Measurements from ENCODE around the gene ELP1.

DNA sequence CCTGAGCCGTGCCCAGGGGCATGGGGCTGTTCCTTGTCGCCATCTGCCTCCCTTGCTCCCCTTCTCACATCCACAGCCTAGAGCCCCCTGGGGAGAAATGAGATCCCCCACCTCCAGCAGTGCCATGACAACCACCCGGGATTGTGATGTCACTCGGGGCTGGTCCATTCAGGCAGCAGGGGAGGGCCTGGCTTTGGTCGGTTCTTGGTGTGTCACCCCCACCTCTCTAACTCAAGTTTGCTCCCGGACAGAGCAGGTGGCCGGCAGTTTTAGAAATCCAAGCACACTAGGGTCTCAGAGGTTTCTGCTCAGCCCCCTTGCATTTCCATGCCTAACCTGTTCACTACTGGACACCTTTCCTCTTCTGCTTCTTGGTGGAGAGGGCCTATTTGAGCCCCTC lies 78.0 kb downstream of the ELP1 start, which contains the start of gene ACTL7B:
- TF ChIP-seq CTCF (IDR thresholded peaks at IDR 0.05; ENCODE audit: poor library complexity) (no peak), EZH2phosphoT487 (IDR thresholded peaks at IDR 0.05; ENCODE audit: low read depth, severe bottlenecking, unreplicated experiment) (no peak), EZH2 (IDR thresholded peaks at IDR 0.05; ENCODE audit: borderline replicate concordance) (no peak)

Measured in hepatocyte (in vitro differentiated cells).